NCI-H1048 (cell line): ENCODE measurements around the gene PSMG4.
A peak's percentile ranks its signal among the peaks of the same experiment; 100 is the strongest.

ENCODE experiments used
- DNase-seq: peaks from one replicate; lab custom pipeline; 2025; lab: John Stamatoyannopoulos, UW

The PSMG4 gene

DNA sequence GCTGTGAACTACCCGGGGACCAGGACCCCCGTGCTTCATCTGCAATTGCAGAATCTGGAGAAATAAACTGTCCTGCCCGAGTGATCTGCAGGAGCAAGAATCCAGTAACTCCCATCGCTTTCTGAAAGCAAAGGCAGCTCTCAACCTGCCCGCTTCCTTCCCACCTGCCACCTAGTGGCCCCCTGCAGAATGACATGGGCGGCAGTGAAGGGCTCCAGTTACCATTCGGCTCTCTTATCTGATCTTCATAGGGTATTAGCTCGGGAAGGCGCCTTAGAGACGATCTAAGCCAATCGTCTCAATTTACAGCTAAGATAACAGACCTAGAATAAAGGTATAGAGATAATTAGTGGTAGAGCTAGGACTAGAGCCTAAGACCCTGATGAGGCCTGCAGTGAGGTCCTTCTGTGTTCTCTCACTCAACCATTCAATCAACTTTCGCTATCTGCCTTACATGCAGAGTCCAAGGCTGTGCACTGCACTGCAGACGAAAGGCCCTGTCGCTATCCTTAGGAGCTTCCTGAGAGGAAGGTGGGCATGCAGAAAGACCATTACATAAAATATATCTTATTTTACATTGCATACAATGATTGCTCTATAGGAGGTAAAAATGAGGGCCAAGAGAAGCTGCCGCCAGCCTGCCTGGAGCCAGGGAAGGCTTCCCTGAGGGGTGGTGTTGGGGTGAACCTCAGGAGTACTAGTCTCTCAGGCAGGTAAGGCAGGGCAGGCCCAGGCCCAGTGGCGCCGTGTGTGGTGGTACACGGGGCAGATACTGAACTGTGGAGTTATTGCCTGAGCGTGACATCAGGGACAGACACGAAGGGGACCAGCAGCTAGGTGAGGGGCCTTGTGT, 7.1 kb upstream of the PSMG4 start:
- peak; percentile 78 for DNase-seq

DNA sequence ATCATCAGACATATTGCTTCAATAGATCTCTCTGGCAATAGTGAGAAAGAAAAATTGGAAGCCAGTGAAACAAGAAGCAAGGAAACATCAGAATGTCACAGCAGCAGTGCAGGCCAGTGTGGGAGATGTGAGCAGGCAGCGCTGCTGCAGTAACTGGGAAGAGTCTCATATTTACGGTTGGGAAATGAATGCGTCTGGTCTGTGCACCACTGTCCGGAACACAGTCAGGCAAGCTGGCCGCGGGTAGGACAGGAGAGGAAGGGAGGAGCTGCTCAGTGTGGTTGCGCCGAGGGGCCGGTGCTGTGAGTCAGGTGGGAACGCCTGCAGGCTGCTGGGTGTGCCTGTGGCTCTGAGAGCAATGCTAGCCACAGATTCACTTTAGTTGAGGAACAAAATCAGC, 6.4 kb upstream of the PSMG4 start:
- no peak for DNase-seq

DNA sequence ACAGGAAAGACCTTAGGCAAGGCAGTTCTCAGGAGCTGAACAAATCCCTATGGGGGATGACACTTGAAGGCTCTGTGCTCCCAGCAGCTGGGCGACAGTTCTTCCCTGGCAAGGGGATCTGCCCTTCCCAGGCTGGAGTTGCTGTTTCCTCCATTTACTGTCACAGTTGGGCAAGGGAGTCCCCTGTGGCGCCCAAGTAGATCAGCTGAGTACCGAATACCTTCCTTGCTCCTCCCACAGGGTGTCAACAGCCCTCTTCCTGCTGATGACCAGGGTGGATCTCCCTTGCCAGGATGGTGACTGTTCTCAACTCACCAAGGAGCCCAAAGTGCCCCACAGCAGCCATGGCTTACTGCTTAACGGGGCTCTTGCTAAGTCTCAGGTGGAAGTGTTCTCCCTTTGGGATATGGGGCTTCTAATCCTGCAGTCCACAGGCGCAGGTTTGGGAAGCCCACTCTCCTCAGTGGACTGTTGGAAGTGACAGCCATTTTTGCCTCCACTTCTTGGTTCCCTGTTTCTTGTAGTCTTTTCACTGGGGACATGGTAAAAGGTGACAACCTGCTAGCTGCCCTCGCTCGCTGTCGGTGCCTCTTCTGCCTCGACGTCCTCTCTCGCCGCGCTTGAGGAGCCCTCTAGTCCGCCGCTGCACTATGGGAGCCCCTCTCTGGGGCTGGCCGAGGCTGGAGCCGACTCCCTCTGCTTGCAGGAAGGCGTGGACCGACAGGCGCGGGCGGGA, 5.7 kb upstream of the PSMG4 start:
- no peak for DNase-seq

DNA sequence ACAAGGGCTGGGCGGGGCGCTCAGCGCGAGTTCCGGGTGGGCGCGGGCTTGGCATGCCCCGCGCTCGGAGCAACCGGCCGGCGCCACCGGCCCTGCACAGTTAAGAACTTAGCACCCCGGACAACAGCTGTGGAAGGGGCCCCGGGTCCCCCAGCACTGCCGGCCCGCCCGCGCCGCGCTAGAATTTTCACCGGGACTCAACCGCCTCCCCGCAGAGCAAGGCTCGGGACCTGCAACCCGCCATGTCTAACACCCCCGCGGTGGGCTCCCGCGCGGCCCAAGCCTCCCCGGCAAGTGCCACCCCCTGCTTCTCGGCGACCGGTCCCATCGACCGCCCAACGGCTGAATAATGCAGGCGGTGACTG, 5.2 kb upstream of the PSMG4 start:
- DNase-seq, result no peak

DNA sequence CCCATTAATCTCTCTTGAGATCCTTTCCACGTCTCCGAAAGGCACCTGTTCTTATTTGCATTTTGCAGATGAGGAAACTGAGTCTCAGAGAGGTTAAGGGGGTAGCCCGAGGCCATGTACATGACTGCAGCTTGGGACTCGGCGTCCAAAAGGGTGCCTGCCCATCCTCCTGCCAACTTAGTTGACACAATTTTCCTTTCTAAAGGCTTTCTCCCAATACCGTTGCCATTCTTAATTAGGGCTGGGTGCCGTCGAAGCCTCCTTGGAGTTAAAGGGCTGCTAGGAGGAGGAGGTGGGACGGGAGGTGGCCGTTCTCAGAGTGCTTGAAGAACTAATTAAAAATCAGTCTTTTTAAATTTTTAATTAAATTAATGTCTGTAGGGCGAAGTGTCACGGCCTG, 546 bp upstream of the PSMG4 start:
- no peak for DNase-seq

DNA sequence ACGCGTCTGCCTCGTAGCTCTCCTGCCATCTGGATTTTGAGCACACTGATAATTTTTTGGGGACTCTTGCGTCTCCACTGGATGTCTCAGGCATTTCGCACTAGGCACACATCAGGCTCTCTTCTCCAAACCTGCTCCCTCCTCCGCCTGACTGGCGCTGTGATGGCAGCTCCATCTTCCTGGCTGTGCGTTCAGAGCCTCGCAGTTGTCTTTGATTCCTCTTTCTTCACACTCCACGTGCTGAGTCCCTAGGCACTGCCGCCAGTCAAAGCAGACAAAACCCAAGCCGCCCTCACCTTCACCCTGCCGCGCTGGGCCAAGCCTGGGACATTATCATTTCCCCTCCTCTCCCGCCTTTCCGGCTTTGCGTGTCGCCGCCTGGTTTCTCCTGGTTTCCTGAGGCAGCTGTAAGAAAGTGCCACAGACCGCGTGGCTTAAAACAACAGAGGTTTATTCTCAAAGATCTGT, 778 bp downstream of the PSMG4 start:
- no peak for DNase-seq

DNA sequence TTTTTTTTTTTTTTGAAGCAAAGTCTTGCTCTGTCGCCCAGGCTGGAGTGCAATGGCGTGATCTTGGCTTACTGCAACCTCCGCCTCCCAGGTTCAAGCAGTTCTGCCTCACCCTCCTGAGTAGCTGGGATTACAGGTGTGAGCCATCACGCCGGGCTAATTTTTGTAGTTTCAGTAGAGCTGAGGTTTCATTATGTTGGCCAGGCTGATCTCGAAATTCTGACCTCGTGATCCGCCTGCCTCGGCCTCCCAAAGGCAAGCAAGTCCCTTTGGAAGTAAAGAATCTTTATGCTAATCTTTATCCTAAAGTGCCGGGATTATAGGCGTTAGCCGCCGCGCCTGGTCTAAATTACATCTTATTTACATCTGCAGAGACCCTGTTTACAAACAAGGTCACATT, 1.5 kb downstream of the PSMG4 start:
- DNase-seq, result no peak

DNA sequence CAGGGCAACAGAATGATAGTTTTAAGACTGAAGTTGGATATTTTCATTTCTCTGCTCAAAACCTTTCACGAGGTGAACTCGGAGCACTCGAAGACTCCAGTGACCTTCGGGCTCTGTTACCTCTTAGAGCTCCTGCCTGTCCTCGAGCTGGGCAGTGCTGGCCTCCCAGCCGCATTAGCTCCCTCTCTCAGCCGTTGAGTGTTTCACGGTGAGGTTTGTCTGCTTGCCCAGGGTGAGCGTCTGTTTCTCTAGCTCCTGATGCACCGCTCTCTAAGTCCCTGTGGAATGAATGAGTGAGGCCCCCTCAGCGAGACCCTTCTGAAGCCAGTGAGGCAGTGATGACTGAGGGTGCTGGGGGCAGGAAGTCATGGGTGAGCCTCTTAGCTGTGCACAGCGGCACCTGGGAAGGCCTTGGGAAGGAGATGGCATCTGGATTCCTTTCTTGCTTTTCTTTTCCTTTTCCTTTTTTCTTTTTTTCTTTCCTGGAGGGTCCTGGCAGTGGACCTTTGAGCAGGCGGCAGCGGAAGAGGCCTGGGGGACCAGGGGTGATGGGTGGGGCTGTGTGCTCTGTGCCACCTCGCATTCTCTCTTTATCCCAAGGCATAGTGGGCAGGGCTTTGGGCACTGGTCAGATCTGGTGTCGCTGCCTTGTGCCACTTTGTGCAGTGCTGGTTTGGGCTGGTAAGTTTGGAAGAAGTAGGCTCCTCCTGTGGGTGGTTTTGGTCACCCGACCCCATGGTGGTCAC, 2.2 kb downstream of the PSMG4 start:
- no peak for DNase-seq

DNA sequence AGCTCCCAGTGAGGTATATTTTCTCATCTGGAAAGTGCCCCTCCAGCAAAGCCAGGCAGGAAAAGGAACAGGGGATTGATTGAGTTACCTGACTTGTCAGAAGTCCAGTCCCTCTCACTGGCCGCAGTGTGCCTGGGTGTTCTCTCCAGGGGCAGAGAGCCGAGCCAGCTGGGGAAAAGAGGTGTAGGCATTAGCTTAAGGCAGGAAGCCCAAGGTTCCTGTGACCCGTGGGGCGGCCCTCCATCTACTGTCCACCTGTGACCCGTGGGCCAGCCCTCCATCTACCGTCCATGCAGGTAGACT, 2.7 kb downstream of the PSMG4 start:
- no peak for DNase-seq

DNA sequence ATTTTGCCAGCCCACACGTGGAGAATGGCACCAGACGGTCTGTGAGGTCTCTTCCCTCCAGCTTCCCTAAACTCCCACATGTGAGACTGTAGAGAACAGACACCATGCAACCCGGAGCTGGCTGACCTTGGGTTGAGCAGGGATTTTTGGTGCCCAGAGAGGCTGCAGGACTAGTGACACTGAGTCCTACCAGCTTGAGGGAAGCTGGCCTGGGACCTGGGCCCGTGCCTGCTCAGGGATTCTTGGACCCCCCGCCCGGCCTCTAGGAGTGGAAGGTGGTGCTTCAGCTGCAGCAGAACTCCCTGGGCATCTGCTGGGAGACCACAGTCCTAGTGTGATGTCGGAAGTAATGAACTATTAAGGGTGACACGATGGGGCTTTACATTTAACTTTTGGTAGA, 3.2 kb downstream of the PSMG4 start:
- DNase-seq, result no peak

DNA sequence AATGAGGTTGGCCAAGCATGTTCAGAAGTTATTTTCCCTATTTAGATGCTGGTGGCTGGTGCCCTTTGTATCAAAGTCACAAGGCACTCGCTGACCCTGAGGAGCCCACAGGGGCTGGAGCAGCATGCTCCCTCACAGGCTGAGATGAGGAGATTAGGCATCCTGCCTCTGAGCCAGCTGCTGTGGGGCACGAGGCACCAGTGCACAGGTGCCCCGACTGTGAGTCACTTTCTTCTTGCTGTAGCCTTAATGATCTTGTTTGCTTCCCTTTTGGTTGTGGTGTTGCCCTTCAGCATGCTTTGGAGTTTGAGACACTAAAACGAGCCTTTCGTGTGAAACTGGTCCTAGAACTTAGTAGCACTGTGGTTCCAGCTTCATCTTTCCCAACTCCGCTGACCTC, 4.3 kb downstream of the PSMG4 start:
- DNase-seq, result no peak

DNA sequence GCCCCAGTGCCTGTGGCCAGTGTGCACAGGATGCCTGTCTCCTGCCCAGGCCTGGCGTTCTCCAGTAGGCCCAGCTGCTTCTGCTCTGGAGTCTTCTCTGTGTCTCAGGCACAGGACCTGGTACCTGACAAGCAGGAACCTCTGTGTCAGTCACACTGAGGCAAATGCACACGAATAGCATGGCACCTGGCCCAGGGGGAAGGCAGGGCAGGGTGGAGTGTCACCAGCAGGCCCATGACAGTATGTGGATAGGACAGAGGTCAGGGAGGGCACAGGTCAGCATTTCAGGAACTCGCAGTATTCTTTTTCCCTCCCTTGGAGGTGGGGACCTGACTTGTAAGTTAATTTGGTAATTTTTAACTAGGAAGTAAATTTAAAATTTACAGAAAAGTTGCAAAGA, 5.6 kb downstream of the PSMG4 start:
- no peak for DNase-seq

DNA sequence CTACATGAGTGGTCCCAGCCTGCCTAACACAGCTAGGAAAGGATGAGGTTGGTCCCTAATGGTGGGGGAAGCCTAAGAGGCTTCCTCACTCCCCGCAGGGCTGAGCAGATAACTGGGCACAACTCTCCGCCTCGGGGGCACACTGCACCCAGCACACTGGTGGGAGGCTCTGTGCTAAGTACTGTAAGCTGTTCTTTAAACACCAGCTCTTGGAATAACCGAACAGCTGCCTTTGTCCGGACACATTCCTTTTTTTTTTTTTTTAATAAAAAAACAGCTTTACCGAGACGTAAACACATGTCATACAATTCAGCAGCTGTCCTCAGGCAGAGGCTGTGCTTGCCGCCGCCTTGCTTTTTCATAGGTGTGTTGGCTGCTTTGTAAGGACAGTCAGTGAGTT, 6.9 kb downstream of the PSMG4 start:
- no peak for DNase-seq

DNA sequence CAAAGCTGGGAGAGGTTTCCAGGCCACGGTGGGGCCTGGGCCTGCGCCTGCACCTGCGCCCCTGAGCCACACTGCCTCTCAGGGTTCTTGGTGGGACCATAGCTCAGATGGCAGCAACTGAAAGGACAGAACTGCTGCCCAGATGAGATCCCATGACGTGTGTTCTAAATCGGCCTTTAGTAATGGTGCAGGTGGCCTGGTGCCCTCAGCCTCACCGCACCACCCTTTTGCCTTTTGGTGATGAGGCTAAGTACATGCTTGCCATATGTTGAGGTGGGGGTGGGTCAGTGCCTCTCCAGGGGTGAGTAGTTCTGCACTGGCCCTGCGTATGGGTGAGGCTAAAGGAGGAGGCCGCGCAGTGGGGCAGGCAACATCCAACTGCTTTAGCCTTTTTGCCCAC, 7.4 kb downstream of the PSMG4 start:
- no peak for DNase-seq

DNA sequence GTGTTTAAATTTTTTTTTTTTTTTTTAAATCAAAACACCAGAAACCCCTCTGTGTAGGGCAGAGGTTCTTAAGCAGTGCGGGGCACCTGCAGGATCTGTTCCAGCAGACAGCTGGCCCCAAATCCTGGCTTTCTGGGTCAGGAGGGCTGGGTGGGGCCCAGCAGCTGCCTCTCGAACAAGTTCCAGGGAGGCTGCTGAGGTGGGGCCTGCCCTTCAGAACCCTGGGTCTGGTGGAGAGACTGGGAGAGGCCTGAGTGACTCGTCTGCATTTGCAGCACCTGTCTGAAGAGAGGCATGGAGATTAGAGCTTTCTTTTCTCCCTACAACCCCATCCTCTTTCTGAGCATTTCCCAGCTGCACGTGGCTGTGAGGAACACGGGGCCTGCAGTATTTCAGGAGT, 8.4 kb downstream of the PSMG4 start:
- DNase-seq, result no peak

DNA sequence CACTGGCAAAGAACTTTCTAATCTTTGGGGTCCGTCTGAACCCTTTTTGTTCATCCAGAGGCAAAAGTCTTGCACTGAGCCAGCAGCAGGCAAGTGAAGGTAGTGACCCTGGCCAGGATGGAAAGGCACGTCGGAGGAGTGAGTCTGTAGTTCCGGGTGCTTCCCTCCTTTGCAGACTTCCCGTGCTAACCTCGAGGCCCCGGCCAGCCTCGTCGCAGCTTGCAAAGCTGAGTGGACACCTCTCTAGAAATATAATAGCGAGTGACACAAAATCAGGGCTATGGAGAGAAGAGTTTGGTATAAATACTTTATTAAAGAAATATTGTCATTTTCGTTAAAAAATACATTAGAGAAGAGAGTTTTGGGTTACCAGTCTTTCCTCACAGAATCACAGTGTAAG, 9.9 kb downstream of the PSMG4 start:
- DNase-seq, result no peak

DNA sequence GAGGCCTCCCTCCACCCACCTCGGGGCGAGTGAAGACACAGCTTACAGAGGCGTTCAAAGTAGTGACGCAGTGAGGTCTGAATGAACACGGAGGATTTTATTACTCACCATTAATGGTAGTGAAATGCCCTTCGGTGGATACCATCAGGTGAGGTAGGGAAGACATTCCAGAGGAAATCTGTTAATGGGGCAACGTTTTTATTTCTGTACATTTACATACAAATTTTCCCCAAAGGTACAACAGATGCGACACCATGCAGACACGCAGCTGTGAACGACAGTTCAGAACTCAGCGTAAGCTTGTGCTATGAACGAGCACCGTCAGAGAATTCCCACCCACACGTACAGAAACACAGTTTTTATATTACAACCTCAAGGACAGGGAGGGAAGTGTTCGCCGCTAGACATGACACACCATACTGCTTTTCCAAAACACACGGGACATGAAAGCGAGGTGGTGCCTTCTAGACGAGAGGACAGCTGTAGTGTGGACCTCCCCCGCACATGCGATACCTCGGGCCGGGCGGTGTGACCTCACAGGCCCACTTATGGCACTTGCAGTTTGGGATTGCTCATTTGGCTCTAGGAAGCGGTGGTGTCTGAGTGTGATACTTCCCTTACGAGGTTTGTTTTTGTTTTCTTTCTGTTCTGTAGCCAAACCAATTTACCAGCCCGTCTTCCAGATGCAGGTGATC, 10.7 kb downstream of the PSMG4 start:
- no peak for DNase-seq

DNA sequence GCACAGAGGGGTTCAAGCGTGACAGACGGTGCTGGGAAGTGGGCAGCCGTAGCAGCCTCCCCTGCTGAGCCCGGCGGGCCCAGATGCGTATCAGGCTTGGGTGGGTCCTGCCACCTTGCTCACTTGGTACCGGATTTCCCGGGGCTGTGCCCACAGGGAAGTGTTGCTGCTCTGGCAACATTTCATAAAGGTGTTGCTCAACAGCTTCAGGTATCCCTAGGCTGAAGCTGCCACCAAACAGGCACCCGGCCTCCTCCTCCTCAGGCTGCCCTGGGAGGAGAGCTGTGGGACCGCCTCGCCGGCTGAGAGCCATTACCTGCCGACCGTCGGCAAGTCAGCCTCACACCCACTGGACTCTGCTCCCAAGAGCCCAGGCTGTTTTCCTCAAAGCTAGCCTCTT, 11.5 kb downstream of the PSMG4 start:
- DNase-seq, result no peak

DNA sequence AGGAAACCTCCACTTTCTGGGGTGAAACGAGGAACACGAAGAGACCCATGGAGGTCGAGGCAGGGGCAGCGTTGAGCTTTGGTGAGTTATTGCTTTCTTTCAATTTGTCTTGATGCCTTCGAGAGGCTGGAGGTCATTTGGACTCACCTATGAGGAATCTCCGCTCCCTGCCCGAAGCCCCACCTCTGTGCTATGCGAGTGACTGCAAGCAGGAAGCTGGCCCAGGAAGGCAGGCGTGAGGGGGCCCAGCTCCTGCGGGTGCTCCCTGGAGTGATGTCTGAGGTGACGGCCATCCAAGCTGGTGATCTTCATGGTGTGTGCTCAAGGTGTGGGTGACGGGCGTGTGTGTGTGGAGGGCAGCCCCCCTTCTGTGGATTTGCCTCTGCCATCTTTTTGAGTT, 13.0 kb downstream of the PSMG4 start:
- no peak for DNase-seq

DNA sequence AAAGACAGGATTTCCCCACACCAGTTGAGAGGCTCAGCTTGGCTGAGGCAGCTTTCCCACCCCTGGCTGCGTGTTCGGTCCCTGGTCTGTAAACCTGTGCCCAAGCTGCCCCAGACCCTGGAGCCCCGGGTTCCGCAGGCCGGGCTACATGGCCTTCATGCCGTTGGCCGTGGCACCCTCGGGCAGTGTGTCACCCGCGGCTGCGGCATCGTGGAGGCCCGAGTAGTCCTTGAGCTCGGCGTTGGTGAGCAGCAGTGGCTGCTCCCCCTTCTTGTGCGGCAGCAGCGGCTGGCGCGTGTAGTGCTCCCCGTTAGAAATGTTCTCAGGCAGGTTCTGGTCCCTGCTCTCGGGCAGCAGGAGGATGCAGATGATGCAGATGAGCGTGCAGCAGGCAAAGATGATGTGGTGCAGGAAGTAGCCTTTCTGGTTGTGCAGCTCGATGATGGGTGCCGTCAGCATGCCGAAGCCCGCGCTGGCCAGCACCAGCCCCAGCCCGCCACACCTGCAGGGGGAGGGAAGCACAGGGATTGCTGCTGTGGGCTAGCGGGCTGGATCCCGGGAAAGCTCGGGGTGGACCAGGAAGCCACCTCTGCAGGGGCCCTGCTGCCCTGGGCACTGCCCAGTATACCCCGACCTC, 14.3 kb downstream of the PSMG4 start:
- DNase-seq, result no peak

DNA sequence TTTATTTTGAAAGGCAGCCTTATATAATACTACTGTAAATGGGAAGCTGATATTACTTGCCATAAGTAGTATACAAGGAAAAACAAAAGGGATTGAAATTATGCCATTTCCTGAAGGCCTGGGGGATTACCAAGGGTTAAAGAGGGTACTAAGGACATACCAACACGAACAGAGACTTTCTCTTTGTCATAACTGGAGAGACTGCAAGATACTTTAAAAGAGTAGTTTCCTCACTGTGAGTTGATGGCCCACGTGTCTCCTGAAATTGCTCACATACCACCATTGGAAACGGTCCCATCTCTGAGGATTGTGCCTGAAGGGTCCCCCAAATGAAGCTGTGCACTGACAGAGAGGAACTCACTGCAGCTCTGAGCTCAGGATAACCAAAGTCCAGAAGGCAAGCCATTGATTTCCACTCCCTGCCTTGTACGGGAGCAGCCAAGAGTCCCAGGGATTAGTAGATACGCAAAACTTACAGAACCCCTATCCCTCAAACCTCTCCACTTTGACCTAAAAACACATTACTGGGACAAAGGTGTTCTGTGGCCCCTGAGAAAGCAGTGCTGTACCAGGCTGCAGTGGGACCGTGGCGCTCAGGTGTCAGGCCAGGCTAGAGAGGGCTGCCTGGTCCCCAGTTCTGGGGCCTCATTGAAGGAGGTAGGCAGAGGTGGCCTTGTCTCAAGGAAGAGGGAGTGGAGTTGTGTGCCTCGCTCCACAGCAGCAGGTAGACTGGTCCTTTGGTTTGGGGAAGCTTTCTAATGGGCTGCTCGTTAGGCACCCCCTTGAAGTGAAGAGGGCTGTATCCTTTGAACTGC, 15.2 kb downstream of the PSMG4 start:
- no peak for DNase-seq
